Measurements from ENCODE around the gene PARP14. TPM values are rescaled to one million over a fixed set of nuclear protein-coding genes. Genes with fewer than 3 reads are reported as not detected.
"Not testable (repeated sequence)": the region's sequence is repeated elsewhere in the genome, so short reads cannot be mapped to it uniquely, and the experiment has no call there.

PARP14 gene
- total RNA-seq, 1 donor, result 91.1 TPM

DNA sequence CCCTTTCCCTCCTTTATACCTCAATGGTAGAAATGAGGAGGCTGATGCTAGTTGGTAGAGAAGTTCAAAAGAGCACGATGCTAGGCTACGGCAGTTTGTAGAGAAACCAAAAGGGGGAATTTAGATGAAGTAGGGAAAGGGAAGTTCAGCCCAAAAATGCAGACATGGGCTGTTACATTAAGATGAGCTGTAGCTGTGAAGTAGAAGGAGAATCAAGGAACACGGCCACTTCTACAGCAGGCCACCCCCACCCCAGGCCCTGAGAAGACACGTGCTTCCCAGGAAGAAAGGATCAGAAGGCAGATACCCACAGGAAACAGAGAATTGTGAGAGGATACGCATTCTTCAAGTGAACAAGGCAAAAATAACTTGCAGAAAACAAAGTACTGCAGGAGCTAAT, 2.1 kb upstream of the PARP14 start:
- no peak for DNase-seq (ENCODE audit: low read depth)
- no peak overlapping the region for H3K4me3 ChIP-seq (ENCODE audit: low read depth, low read length)
- no peak for TF ChIP-seq CTCF (IDR thresholded peaks at IDR 0.05; ENCODE audit: insufficient read depth, low read depth, low read length)

GRCh38 chr3:122679085-122679881, 1.4 kb upstream of the PARP14 start:
- peak overlapping the region; percentile 71 for H3K4me3 ChIP-seq (ENCODE audit: low read depth, low read length)
- DNase-seq (ENCODE audit: low read depth), result peak; percentile 82
- TF ChIP-seq CTCF (IDR thresholded peaks at IDR 0.05; ENCODE audit: insufficient read depth, low read depth, low read length), result peak; percentile 71

DNA sequence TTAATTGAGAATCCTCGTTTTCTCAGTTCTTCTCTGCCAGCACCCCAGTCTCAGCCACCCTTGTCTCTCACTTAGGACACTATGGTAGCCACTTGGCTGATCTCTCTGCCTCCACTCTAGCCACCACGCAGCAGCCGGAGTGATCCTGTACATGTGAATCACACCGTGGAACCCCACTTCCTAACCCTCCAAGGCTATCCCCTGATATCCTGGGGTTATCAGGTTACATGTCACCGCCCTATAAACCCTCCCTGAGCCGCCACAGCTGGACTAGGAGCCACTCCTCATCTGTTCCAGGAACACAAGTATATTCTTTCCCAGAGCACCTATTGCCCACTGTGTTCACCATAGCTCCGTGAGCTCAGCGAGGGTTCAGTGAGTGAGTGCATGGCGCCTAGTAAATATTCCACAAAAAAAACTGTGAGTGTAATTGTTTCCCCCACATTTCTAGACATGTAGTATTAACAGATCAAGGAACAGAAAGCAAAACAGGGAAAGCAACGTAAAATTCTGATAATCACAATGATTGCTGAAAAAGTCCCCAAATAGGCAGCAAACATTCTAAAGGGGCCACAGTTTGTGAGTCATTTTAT, 661 bp upstream of the PARP14 start:
- peak overlapping the region; percentile 71 for H3K4me3 ChIP-seq (ENCODE audit: low read depth, low read length)
- peak; percentile 59 for DNase-seq (ENCODE audit: low read depth)
- TF ChIP-seq CTCF (IDR thresholded peaks at IDR 0.05; ENCODE audit: insufficient read depth, low read depth, low read length), result no peak

DNA sequence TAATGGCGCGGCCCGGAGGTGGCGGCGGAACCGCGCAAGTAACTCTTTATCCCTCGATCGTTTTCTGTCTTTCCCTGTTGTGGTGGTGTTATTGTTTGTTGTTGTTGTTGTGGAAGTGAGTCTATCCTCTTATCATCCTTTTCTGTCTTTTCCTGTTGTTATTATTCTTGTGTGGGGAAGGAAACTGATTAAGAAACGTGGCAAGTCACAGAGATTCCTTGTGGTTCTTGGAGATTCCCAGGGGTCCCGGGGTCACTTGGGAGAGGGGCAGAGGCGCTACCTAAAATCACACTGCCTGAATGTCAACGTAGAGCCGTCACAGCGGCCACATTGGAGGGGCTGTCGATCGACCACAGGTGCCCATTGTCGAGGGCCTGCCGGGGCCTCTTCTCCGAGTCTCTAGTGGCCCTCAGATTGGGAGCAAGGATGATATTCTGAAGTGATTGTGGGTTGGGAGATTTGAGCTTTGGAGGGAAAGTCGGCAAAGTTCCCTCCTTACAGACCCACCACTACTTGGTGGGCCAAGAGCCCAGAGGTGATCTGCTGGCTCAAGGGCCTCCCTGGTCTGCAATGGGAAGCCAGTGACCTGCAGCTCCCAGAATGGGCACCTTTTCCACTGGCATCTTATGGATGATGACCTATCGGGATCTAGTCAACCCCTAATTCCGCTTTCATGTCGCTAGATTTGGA, 790 bp downstream of the PARP14 start:
- H3K4me3 ChIP-seq (ENCODE audit: low read depth, low read length), result peak overlapping the region; percentile 71
- DNase-seq (ENCODE audit: low read depth), result peak; percentile 23
- TF ChIP-seq CTCF (IDR thresholded peaks at IDR 0.05; ENCODE audit: insufficient read depth, low read depth, low read length), result no peak

- no peak for TF ChIP-seq CTCF (IDR thresholded peaks at IDR 0.05; ENCODE audit: insufficient read depth, low read depth, low read length)
- DNase-seq (ENCODE audit: low read depth), result no peak
- H3K4me3 ChIP-seq (ENCODE audit: low read depth, low read length), result peak overlapping the region; percentile 71
Measured at GRCh38 chr3:122681974-122682409, 1.4 kb downstream of the PARP14 start.

DNA sequence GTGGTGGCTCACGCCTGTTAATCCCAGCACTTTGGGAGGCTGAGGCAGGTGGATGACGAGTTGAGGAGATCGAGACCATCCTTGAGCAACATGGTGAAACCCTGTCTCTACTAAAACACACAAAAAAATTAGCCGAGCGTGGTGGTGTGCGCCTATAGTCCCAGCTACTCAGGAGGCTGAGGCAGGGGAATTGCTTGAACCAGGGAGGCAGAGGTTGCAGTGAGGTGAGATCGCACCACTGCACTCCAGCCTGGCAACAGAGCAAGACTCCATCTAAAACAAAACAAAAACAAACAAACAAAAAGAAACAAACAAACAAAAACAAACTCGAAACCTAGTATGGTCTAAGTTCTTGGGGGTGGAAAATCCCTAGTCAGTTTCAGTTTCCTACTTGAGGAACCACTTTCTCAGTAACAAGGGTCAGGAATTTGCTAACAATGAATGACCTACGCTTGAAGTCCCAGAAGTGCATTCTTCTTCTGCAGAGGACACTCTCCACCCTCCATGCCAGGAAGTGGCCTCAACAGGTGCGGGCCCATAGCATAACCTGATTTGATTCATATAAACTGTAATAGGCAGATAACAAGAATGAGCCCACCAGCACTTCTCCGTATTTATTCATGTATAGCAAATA, 2.3 kb downstream of the PARP14 start:
- DNase-seq (ENCODE audit: low read depth), result peak; percentile 14

DNA sequence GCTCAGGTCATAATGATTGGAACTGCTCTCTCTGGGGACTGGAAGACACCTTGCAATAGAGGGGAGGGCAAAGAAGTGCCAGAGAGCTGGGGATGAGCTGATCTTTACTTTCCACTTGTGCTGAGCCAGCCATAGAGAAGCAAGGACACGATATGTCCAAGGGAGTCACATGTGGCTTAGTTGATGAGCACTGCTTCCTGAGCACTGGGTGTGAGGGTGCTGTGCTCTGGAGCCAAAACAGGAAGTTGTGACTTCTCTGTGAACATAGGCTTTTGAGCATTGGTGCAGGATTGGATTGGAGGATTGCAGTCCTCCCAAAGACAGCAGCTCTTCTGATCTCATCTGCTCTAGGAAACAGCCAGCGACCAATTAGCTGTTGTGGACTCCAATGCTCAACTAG, 6.7 kb downstream of the PARP14 start:
- TF ChIP-seq CTCF (IDR thresholded peaks at IDR 0.05; ENCODE audit: insufficient read depth, low read depth, low read length), result no peak
- DNase-seq (ENCODE audit: low read depth), result no peak
- no peak overlapping the region for H3K4me3 ChIP-seq (ENCODE audit: low read depth, low read length)

More for the DNA sequence above, 2.3 kb downstream of the PARP14 start:
- H3K4me3 ChIP-seq (ENCODE audit: low read depth, low read length), result not testable (repeated sequence)

All from fibroblast of villous mesenchyme (primary cell).